Measurements from ENCODE around the gene CCN5.

GRCh38 chr20:44691424-44692423 is 23.4 kb upstream of the CCN5 start:
- no peak for TF ChIP-seq RAD51 (IDR thresholded peaks at IDR 0.05; ENCODE audit: borderline replicate concordance)
- no peak for TF ChIP-seq MXI1 (IDR thresholded peaks at IDR 0.05; ENCODE audit: borderline replicate concordance, low read depth, low read length)
- TF ChIP-seq CTCF (CRISPR knock-in tag; IDR thresholded peaks at IDR 0.05) = no peak
- TF ChIP-seq MAZ (IDR thresholded peaks at IDR 0.05; ENCODE audit: borderline replicate concordance, low read depth, low read length) = no peak
- no peak for TF ChIP-seq MAZ (CRISPR knock-in tag; IDR thresholded peaks at IDR 0.05; ENCODE audit: low read depth)
- no peak for TF ChIP-seq ZBTB8A (CRISPR knock-in tag; IDR thresholded peaks at IDR 0.05; ENCODE audit: borderline replicate concordance, low read depth)
- no peak for TF ChIP-seq TCF7L2 (IDR thresholded peaks at IDR 0.05; ENCODE audit: low read depth, low read length)
- no peak for TF ChIP-seq CBFB (CRISPR knock-in tag; IDR thresholded peaks at IDR 0.05)
- TF ChIP-seq HNF4A (CRISPR knock-in tag; IDR thresholded peaks at IDR 0.05) = no peak
- no peak for TF ChIP-seq ZBTB39 (CRISPR knock-in tag; IDR thresholded peaks at IDR 0.05)
- TF ChIP-seq USF2 (IDR thresholded peaks at IDR 0.05; ENCODE audit: low read depth, low read length) = no peak
- no peak for TF ChIP-seq USF2 (CRISPR knock-in tag; IDR thresholded peaks at IDR 0.05; ENCODE audit: borderline replicate concordance)
- no peak for TF ChIP-seq ZFP91 (CRISPR knock-in tag; IDR thresholded peaks at IDR 0.05; ENCODE audit: borderline replicate concordance)
- no peak for TF ChIP-seq MEIS1 (CRISPR knock-in tag; IDR thresholded peaks at IDR 0.05; ENCODE audit: borderline replicate concordance)
- no peak for TF ChIP-seq ZNF17 (CRISPR knock-in tag; IDR thresholded peaks at IDR 0.05)
